ENCODE data around the gene HNRNPUL2. TPM values are rescaled to one million over a fixed set of nuclear protein-coding genes. Genes with fewer than 3 reads are reported as not detected.

The HNRNPUL2 gene
- 29.1 and 31.7 TPM in 2 replicates for polyA plus RNA-seq (2013)

DNA sequence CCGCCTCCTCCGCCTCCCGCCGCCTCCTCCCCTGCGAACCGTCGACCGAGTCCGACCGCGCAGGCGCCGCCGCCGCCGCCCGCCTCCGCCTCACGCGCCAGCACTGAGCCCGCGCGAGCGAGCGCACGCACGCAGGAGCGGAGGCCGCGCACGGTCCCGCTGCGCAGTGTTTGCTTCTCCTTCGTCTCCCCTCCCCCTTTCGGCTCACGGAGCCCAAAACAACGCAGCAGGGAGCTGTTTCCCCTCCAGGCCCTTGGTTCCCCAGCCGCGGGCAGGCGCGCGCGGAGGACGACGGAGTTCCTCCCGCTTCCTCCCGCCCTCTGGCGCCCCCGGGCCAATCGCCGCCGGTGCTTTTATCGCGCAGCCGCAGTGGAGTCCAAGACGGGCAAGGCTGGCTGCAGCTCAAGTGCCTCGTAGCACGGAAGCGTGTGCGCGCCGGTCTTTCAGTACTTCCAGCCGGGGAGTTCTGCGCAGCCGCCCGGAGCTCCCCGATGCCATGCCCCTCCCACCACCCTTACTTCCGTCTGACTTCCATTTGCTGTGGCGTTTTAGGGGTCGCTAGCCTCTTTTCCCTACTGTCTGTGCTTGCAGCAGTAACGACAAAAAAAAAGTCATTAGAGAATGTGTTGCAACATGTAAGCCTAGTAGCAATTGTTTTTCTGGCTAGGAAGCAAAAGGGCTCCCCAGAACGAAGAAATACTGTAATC, at the start of gene HNRNPUL2:
HNRNPUL2 (minus strand) TSS at position 293 of the 707 bp plus-strand sequence. CDS start 301 bp downstream, outside the sequence.
- Histone ChIP-seq H3K4me3 (ENCODE audit: low read depth, low read length) (peak within 1 kb of the TSS; percentile 85), H2AFZ (ENCODE audit: insufficient read depth, low read length, poor library complexity) (peak within 1 kb of the TSS; percentile 87), H3K18ac (ENCODE audit: low read length) (peak within 1 kb of the TSS; percentile 95), H2BK5ac (ENCODE audit: low read depth, low read length, poor library complexity) (peak within 1 kb of the TSS; percentile 94), H3K4me1 (ENCODE audit: control insufficient read depth in 1 of 2, insufficient read depth in 2 of 2, low read length in 2 of 2) (peaks cover 2 to 4% of the 10 kb centered on the region in 2 experiments), H3K36me3 (ENCODE audit: control insufficient read depth in 1 of 2, insufficient read depth in 2 of 2, low read length in 2 of 2) (peaks cover 14 to 19% of the 10 kb centered on the region in 2 experiments), H4K12ac (ENCODE audit: low read depth, low read length) (peak within 1 kb of the TSS; percentile 92), H3K4me2 (ENCODE audit: low read length) (peak within 1 kb of the TSS; percentile 61), H2BK12ac (ENCODE audit: low read length) (peak within 1 kb of the TSS; percentile 16), H3K14ac (ENCODE audit: low read length) (peak within 1 kb of the TSS; percentile 97), H2AK5ac (ENCODE audit: low read length) (peak within 1 kb of the TSS; percentile 69), H3K23ac (ENCODE audit: low read length) (peak within 1 kb of the TSS; percentile 2), H4K91ac (ENCODE audit: low read depth, low read length) (peak within 1 kb of the TSS; percentile 98), H3K79me2 (ENCODE audit: control insufficient read depth, insufficient read depth, low read length, poor library complexity) (peaks cover 30% of the 10 kb centered on the region), H3K9me3 (ENCODE audit: insufficient read depth, low read depth, low read length) (no peaks in the 10 kb centered on the region), H2BK120ac (ENCODE audit: insufficient read depth, low read length, poor library complexity) (peak within 1 kb of the TSS; percentile 91), H3K27me3 (ENCODE audit: insufficient read depth, low read length) (no peaks in the 10 kb centered on the region), H3K79me1 (ENCODE audit: low read length) (peaks cover 22% of the 10 kb centered on the region), H3K4ac (ENCODE audit: low read depth, low read length) (peak within 1 kb of the TSS; percentile 97), H3K9ac (ENCODE audit: low read length) (peak within 1 kb of the TSS; percentile 99), H4K8ac (ENCODE audit: low read depth, low read length) (peak within 1 kb of the TSS; percentile 99), H3K27ac (ENCODE audit: low read depth, low read length) (peak within 1 kb of the TSS; percentile 99)
- DNase-seq: peak; percentile 99 to 100
- no CpG with 5 or more reads among the region's 72 CpGs for WGBS (ENCODE audit: extremely low coverage, insufficient coverage, insufficient read length)

- H3K9ac ChIP-seq (ENCODE audit: low read length): no peak overlapping the region
- H2BK5ac ChIP-seq (ENCODE audit: low read depth, low read length, poor library complexity): no peak overlapping the region
- no peak overlapping the region for H3K14ac ChIP-seq (ENCODE audit: low read length)
- no peak overlapping the region for H3K27ac ChIP-seq (ENCODE audit: low read depth, low read length)
- peaks cover 2 to 4% of the 10 kb centered on the region in 2 experiments for H3K4me1 ChIP-seq (ENCODE audit: control insufficient read depth in 1 of 2, insufficient read depth in 2 of 2, low read length in 2 of 2)
- no peak overlapping the region for H4K8ac ChIP-seq (ENCODE audit: low read depth, low read length)
- peaks cover 41 to 42% of the 10 kb centered on the region in 2 experiments for H3K36me3 ChIP-seq (ENCODE audit: control insufficient read depth in 1 of 2, insufficient read depth in 2 of 2, low read length in 2 of 2)
- no peaks in the 10 kb centered on the region for H3K27me3 ChIP-seq (ENCODE audit: insufficient read depth, low read length)
- no peaks in the 10 kb centered on the region for H3K79me2 ChIP-seq (ENCODE audit: control insufficient read depth, insufficient read depth, low read length, poor library complexity)
- H3K79me1 ChIP-seq (ENCODE audit: low read length): peaks cover 9% of the 10 kb centered on the region
- no peak overlapping the region for H3K4ac ChIP-seq (ENCODE audit: low read depth, low read length)
- no CpG with 5 or more reads among the region's 17 CpGs for WGBS (ENCODE audit: extremely low coverage, insufficient coverage, insufficient read length)
- no peaks in the 10 kb centered on the region for H3K9me3 ChIP-seq (ENCODE audit: insufficient read depth, low read depth, low read length)
- H3K18ac ChIP-seq (ENCODE audit: low read length): no peak overlapping the region
- H2BK12ac ChIP-seq (ENCODE audit: low read length): no peak overlapping the region
- H4K91ac ChIP-seq (ENCODE audit: low read depth, low read length): no peak overlapping the region
- H3K23ac ChIP-seq (ENCODE audit: low read length): no peak overlapping the region
- H3K4me3 ChIP-seq (ENCODE audit: low read depth, low read length): no peak overlapping the region
- no peak overlapping the region for H4K12ac ChIP-seq (ENCODE audit: low read depth, low read length)
- DNase-seq: no peak
- no peak overlapping the region for H3K4me2 ChIP-seq (ENCODE audit: low read length)
- H2AK5ac ChIP-seq (ENCODE audit: low read length): no peak overlapping the region
- H2AFZ ChIP-seq (ENCODE audit: insufficient read depth, low read length, poor library complexity): no peak overlapping the region
- no peak overlapping the region for H2BK120ac ChIP-seq (ENCODE audit: insufficient read depth, low read length, poor library complexity)
Measured at GRCh38 chr11:62775646-62776045, 48.4 kb upstream of the HNRNPUL2 start.

DNA sequence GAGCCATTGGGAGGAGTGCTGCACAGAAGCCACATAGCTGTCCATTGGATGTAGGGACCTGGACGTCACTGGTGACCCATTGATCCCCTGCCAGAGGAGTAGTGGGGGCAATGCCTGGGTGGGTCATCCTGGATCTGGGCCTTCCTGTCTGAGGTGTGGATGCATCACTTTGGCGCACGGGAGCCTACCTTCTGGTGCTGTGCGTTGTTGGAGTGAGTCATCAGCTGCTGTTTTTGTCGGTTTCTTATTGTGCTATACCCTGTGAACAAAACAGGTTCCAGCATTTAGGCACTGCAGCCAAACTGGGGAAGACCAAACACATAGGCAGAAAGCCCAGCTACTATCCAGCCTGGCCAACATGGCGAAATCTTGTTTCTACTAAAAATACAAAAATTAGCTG, 47.1 kb upstream of the HNRNPUL2 start:
- no peak overlapping the region for H3K23ac ChIP-seq (ENCODE audit: low read length)
- no peak overlapping the region for H2AFZ ChIP-seq (ENCODE audit: insufficient read depth, low read length, poor library complexity)
- no peak overlapping the region for H3K4me3 ChIP-seq (ENCODE audit: low read depth, low read length)
- no peak overlapping the region for H4K12ac ChIP-seq (ENCODE audit: low read depth, low read length)
- no peak overlapping the region for H3K9ac ChIP-seq (ENCODE audit: low read length)
- no peaks in the 10 kb centered on the region for H3K79me2 ChIP-seq (ENCODE audit: control insufficient read depth, insufficient read depth, low read length, poor library complexity)
- peaks cover 11% of the 10 kb centered on the region for H3K79me1 ChIP-seq (ENCODE audit: low read length)
- no peak overlapping the region for H2AK5ac ChIP-seq (ENCODE audit: low read length)
- no peak overlapping the region for H3K27ac ChIP-seq (ENCODE audit: low read depth, low read length)
- peaks cover 36 to 39% of the 10 kb centered on the region in 2 experiments for H3K36me3 ChIP-seq (ENCODE audit: control insufficient read depth in 1 of 2, insufficient read depth in 2 of 2, low read length in 2 of 2)
- H3K18ac ChIP-seq (ENCODE audit: low read length): no peak overlapping the region
- H3K4me1 ChIP-seq (ENCODE audit: control insufficient read depth in 1 of 2, insufficient read depth in 2 of 2, low read length in 2 of 2): peaks cover 3 to 6% of the 10 kb centered on the region in 2 experiments
- no CpG with 5 or more reads among the region's 6 CpGs for WGBS (ENCODE audit: extremely low coverage, insufficient coverage, insufficient read length)
- no peak overlapping the region for H2BK5ac ChIP-seq (ENCODE audit: low read depth, low read length, poor library complexity)
- H3K4ac ChIP-seq (ENCODE audit: low read depth, low read length): no peak overlapping the region
- H3K14ac ChIP-seq (ENCODE audit: low read length): no peak overlapping the region
- H3K4me2 ChIP-seq (ENCODE audit: low read length): no peak overlapping the region
- no peaks in the 10 kb centered on the region for H3K9me3 ChIP-seq (ENCODE audit: insufficient read depth, low read depth, low read length)
- no peak for DNase-seq
- H3K27me3 ChIP-seq (ENCODE audit: insufficient read depth, low read length): no peaks in the 10 kb centered on the region
- no peak overlapping the region for H4K8ac ChIP-seq (ENCODE audit: low read depth, low read length)
- no peak overlapping the region for H2BK12ac ChIP-seq (ENCODE audit: low read length)
- H2BK120ac ChIP-seq (ENCODE audit: insufficient read depth, low read length, poor library complexity): no peak overlapping the region
- H4K91ac ChIP-seq (ENCODE audit: low read depth, low read length): no peak overlapping the region

GRCh38 chr11:62771144-62772021, 44.1 kb upstream of the HNRNPUL2 start, which contains the start of gene TAF6L:
Gene TAF6L (plus strand): TSS chr11:62771396. CDS start chr11:62775784, 4,388 bp downstream.
- peak within 1 kb of the TSS; percentile 92 for H4K91ac ChIP-seq (ENCODE audit: low read depth, low read length)
- no peaks in the 10 kb centered on the region for H3K9me3 ChIP-seq (ENCODE audit: insufficient read depth, low read depth, low read length)
- peak within 1 kb of the TSS; percentile 95 for H4K12ac ChIP-seq (ENCODE audit: low read depth, low read length)
- peaks cover 11% of the 10 kb centered on the region for H3K79me1 ChIP-seq (ENCODE audit: low read length)
- peak within 1 kb of the TSS; percentile 49 for H2AK5ac ChIP-seq (ENCODE audit: low read length)
- peaks cover 15 to 23% of the 10 kb centered on the region in 2 experiments for H3K36me3 ChIP-seq (ENCODE audit: control insufficient read depth in 1 of 2, insufficient read depth in 2 of 2, low read length in 2 of 2)
- peak within 1 kb of the TSS; percentile 97 for H2BK5ac ChIP-seq (ENCODE audit: low read depth, low read length, poor library complexity)
- H2BK12ac ChIP-seq (ENCODE audit: low read length): no peak within 1 kb of the TSS
- peak within 1 kb of the TSS; percentile 97 for H3K18ac ChIP-seq (ENCODE audit: low read length)
- H3K4me1 ChIP-seq (ENCODE audit: control insufficient read depth in 1 of 2, insufficient read depth in 2 of 2, low read length in 2 of 2): peaks cover 3 to 6% of the 10 kb centered on the region in 2 experiments
- peak within 1 kb of the TSS; percentile 89 for H2AFZ ChIP-seq (ENCODE audit: insufficient read depth, low read length, poor library complexity)
- peak within 1 kb of the TSS; percentile 96 for H3K14ac ChIP-seq (ENCODE audit: low read length)
- no peaks in the 10 kb centered on the region for H3K79me2 ChIP-seq (ENCODE audit: control insufficient read depth, insufficient read depth, low read length, poor library complexity)
- peak; percentile 97 to 98 for DNase-seq
- no peak within 1 kb of the TSS for H3K23ac ChIP-seq (ENCODE audit: low read length)
- WGBS (ENCODE audit: extremely low coverage, insufficient coverage, insufficient read length): no CpG with 5 or more reads among the region's 60 CpGs
- H3K9ac ChIP-seq (ENCODE audit: low read length): peak within 1 kb of the TSS; percentile 72
- peak within 1 kb of the TSS; percentile 61 for H3K4ac ChIP-seq (ENCODE audit: low read depth, low read length)
- peak within 1 kb of the TSS; percentile 95 for H2BK120ac ChIP-seq (ENCODE audit: insufficient read depth, low read length, poor library complexity)
- H3K4me3 ChIP-seq (ENCODE audit: low read depth, low read length): peak within 1 kb of the TSS; percentile 84
- H3K27me3 ChIP-seq (ENCODE audit: insufficient read depth, low read length): no peaks in the 10 kb centered on the region
- H4K8ac ChIP-seq (ENCODE audit: low read depth, low read length): peak within 1 kb of the TSS; percentile 95
- H3K4me2 ChIP-seq (ENCODE audit: low read length): peak within 1 kb of the TSS; percentile 66
- H3K27ac ChIP-seq (ENCODE audit: low read depth, low read length): peak within 1 kb of the TSS; percentile 97

Measured in trophoblast cell (in vitro differentiated cells and primary cell).